GM18499 (cell line): ENCODE measurements around the gene PDIA5.

Experiments
- ATAC-seq: cut with Tn5 transposase; IDR thresholded peaks from one replicate; pipeline ENCODE4 v1.9.1; 2021; ENCODE audit warnings: moderate number of reproducible peaks; ENCODE audit not compliant: insufficient read depth, unreplicated experiment

The PDIA5 gene

DNA sequence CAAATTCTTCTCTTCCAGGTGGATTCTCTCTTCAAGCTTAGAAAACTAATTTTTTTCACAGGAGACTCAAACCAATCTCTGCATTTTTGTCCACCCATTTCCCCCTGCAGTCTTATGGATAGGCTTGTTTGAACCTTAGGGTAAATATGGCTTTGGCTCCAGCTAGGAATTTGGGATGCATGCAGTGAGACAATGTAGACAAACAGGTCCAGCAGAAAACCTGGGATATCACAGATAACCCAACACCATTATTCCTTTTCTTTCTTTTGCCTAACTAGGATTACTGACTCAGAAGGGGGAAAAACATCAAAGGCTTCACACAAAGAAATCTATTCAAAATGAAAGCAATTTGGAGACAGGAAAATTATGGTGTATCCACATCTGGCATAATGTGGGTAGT, 28.1 kb upstream of the PDIA5 start:
- no peak for ATAC-seq

DNA sequence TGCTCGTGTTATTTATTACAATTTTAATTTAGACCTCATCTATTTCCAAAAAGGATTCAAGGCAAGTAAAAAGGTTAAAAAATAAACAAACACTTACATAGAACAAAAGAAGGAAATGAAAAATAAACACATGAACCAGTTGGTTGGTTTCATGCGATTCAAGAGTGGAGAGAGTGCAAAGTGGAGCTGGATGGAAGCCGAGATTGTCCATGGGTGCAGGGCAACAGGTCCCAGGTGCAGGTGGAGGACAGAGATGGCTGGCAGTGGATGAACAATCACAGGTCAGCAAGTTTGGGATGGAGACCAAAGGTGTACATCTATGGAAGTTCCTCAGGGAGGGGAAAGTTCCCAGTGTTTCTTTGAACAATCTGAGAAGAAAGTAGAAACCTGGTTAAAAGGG, 27.6 kb upstream of the PDIA5 start:
- ATAC-seq: no peak

DNA sequence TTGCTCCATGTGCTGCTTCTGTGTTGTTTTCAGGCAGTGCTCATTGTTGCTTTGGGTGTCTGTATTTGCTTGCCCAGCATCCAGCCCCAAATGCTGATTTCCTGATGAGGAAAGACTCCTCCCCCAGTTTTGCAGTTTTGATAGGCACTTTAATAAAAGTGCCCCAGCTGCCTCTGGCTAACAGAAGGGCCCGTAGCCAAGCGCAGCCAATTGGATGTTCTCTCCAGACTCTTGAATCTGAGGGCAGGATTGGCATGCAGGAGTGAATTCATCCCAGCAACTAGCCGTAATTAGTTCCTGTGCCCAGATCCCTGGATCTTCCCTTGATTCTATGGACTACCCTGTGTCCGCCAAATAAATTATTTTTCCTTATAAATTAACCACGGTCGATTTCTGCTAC, 24.4 kb upstream of the PDIA5 start:
- ATAC-seq: no peak

DNA sequence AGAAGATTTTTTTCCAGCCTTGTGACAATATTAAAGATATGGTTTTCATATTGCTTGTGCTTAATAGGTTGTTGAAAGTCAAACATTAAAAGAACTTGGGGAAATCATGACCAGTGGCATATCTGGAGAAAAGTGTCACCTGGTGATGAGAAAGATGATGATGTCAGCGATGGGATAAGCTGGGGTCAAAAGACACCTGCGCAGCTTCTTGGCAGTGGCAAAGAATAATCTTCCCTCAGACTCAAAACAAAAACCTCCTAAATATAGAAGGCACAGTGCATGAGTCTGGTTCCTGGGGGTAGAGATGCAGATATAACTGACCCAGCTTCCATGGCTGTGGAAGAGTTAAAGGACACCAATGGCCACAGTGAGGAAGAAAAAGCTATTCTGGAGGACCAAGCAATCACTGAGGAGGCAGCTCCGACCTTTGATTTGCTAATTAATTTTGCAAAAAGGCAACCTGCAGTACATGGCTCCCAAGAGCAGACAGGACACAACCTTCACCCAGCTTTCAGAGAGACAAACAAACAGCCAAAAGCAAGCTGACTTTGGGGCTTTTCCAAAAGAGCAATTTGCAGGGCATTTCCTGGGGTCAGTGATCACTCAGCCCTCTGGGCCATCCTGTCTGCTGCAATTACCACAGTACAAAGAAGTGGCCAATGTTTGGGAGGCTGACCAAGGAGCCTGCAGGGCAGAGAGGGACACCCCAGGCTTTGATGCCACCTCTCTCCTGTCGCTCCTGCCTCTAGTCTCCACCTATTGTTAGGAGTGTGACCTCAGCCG, 21.7 kb upstream of the PDIA5 start:
- no peak for ATAC-seq

DNA sequence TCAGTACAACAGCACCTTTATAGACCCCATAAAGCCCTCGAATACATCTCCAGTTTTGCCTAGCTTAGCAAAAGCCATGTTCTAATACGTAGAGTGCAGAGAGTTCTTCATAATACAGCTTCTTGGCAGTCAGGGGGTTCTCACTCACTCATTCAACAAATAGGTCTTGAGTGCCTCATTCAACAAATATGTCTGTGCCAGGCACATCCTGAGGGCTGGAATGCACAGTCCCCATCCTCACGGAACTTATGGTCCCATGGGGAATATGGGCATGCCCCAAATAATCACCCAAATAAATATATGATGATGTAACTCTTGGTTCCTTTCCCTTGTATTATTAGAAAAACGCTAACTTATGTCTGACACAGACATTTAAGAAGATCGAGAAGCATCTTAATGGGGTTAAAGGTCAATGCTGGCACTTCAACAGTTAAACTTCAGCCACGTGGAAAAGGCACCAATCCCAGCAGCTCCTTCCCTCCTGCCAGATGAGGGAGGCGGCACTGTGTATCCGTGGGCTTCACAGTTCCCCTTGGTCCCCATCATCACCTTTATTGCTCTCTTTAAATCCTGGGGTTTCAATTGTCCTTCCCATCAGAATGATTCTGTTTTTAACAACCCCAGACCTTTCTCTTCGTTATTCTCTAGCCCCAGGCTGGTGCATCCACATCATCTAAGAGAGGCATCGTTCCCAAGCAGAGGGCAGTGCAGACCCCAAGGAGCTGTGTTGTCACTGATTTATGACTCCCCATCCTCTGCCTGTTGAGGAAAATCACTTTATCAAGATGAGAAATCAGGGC, 20.4 kb upstream of the PDIA5 start:
- ATAC-seq: no peak

DNA sequence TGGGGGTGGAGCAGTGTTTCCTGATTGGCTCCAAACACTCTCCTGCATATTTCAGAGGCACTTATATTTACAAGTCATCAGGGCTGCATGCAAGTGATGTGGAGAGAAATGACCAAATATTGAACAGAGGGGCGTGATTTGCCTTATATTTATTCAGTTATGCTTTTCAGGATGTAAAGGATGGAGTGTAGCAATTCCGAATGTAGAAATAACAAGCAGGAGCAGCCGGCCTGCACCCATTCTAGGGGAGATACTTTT, 19.8 kb upstream of the PDIA5 start:
- no peak for ATAC-seq

DNA sequence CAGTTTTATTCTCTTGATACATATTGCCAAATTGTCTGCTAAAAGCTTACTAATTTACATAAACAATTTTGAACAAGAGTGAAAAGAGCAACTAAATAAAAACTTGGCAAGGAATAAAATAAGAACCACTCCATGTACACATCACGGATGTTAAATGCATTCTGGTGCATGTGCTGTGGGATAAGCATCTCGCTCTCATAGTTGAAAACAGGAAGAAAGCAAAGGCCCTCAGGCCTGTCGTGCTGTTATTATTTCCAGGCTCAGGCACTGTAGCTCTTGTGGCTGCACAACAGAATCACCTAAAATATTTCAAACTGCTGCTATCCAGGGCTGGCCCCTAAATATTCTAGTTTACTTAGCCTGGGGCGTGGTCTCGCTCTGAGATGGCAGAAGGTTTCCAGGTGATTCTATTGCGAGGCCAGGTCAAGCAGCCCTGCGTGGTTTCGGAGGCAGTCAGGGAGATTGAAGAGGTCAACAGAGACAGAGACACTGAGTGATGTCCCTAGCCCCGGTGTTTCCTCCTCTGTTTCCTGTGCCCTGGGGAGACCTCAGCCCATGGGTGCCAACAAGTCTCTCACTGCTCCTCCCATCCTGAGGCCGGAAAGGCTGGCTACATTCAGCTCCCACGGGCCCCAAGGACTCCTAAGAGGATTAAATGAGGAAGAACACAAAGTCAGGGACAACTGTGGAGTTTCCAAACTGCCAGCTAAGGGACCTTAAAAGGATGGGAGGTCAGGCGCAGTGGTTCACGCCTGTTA, 18.2 kb upstream of the PDIA5 start:
- no peak for ATAC-seq

DNA sequence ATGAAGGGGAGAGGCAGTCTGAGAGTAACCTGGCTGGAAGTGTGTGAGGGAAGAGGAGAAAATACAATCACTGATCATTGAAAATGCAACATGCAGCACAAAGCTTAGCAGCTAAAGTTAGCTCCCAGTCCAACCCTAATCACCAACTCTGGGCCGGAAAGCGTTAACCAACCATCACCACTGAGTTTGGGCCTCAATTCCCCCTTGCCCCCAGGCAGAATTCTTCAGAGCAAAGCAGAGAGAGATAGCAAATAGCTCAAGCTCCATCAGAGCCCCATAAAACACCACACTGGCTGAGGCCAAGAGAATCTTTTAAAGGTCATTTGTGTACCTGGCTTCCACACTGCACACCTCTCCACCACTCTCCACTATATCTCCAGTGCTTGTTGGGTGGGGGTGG, 16.2 kb upstream of the PDIA5 start:
- ATAC-seq: no peak

DNA sequence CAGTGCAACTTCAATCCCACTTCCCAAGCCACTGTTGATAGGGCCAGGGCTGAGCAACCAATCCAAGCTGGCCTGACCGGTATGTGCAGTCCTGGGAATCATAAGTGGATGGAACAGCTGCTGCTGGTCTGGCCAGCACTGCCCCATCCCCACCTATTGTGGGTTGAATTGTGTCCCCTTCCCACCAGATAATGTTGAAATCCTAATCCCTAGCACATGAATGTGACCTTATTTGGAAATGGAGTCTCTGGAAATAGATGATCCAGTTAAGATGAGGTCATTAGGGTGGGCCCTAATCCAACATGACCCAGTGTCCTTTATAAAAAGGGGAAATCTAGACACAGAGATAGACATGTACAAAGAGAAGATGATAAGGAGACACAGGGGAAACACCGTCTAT, 13.7 kb upstream of the PDIA5 start:
- ATAC-seq: no peak

DNA sequence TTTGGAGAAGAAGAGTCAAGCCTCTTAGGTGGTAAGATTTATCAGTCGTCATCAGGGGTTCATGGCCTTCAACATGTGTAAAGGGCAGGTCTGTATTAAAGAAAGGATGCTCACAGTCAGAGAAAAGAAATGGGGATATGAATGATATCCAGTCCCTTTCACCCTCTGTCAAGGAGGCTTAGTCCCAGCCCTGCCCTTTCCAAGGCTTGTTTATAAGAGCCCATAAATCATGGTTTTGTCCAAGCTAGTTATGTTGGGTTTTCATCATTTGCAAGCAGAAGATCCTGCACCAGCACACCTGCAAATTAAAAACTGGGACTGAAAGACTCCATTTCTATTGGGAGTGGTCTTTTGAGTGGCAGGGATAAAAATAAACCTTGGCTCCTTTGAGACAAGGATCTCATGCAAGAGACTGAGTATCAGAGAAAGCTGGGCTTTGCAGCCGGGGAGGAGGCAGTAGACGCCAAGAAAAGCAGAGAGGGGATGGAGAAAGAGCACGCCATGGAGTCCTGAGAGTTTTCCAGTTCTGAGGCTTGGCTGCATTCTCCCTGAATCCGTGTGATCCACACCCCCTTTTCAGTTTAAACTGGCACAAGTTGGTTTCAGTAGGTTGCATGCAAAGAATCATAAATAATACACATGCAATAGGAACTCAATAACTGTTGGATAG, 12.6 kb upstream of the PDIA5 start:
- ATAC-seq: no peak

DNA sequence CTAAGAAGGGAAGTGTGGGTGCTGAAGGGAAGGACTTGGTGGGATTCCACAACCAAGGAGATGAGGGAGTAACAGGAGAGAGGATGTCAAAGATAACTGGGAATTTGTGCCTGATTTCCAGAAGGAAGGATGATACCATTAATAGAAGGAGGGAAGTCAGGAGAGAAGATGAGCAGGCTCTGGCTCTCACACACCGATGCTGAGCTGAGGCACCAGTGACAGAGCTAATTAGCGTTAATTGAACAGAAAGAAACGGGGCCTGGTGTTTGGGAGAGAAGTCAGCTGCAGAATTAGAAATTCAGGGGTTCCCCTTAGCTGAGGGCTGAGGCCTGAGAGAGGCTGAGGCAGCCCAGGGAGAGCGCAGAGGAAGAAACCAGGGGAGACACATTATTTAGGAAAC, 11.9 kb upstream of the PDIA5 start:
- ATAC-seq: no peak

DNA sequence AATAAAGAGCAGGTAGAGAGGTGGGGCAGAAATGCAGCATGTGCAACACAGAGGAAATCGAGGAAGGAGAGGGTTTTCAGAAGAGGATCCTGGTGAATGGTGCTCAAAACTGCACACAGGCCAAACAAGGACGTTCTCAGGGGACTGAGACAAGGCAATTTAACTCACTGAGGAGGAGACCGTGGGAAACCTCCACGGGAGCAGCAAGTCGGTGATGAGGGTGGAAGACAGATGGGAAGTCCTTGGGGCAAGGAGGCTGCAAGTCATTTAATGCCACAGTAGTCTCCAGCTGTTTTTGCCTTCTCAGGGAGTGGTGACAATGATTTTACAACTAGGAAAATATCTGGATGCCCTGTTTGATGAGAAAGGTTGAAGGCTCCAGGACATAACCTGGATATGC, 11.5 kb upstream of the PDIA5 start:
- no peak for ATAC-seq

DNA sequence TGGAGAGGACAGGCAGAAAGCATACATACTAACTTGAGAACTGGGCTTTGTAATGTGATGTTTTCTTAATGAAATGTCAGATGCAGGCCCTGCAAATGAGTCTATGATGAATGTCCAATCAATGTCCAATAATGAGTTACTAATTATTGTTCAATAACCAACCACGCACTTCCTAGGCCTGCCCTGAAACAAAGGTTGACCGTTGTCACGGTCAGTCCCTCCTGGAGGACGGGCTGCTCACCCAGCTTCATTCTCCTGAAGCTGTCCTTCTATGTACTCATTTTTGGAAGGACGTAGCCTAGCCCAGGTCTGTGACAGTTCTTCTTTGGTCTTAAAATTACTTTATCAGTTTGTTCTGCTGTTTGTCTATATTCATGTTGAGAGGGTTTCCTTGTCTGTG, 8.3 kb upstream of the PDIA5 start:
- no peak for ATAC-seq

DNA sequence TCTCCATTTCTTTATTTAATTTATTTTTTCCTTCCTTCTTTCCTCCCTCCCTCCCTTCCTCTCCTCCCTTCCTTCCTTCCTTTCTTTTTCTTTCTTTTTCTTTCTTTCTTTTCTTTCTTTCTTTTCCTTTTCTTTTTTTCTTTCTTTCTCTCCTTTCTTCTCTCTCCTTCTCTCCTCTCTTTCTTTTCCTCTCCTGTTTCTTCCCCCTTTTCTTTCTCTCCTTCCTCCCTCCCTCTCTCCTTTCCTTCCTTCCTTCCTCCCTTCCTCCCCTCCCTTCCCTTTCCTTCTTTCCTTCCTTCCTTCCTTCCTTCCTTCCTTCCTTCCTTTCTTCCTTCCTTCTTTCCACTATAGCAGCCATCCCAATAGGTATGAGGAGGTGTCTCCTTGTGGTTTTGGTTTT, 6.8 kb upstream of the PDIA5 start:
- ATAC-seq: no peak

DNA sequence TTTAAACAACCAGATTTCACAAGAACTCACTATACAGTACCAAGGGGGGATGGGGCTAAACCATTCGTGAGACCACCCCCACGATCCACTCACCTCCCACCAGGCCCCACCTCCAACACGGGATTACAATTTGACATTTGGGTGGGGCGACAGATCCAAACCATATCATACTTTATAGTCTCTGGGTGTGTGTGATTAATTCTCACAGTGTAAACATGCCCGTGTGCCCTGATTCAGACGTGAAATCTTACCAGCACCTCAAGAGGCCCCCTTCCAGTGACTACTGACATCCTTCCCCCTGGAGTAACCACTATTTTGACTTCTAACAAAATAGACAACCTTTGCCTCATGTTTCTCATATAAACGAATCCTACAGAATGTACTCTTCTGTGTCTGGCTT, 5.0 kb upstream of the PDIA5 start:
- ATAC-seq: no peak

DNA sequence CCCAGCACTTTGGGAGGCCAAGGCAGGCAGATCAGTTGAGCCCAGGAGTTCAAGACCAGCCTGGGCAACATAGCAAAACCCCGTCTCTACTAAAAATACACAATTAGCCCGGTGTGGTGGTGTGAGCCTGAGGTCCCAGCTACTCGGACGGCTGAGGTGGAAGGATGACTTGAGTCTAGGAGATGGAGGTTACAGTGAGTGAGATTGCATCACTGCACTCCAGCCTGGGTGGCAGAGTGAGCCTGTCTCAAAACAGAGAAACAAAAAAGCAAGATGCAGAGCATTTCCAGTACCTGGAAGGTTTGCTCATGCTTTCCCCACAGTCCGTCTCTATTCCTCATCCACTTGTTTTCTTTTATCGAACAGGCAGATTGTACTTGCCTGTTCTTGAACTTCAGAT, 3.8 kb upstream of the PDIA5 start:
- ATAC-seq: no peak

DNA sequence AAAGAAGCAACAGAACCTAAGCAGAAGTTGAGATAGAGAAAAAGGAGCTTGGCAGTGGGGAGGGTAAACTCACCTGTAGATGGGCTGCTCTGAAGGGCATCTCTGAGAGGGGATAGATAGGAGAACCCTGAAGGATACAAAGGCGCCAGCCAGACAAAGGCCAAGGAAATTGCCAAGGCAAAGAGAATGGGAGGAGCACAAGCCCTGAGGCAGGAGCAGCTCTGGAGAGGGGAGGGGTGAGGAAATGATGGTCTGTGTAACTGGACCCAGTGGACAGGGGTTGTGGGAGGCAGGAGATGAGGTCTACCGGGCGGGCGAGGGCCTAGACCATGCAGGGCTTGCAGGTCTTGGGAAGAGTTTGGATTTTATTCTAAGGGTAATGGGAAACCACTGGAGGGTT, 2.3 kb upstream of the PDIA5 start:
- no peak for ATAC-seq

DNA sequence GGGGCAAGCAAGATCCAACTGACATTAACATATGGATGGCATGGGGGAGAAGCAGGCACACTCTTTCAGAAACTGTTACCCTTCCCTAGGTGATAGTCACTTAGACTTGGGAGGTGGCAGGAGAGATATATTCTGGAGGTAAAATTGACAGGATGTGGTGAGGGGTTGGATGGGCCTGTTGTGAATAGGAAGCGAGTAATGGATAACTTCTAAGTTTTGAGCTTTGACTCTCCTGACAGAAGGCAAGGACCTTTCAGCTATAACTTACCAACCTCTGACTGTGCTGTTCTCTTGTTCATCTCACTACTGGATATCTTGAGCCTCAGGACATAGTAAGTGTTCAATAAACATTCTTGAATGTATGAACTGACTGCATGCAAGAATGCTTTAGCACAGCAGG, 1.9 kb upstream of the PDIA5 start:
- no peak for ATAC-seq

DNA sequence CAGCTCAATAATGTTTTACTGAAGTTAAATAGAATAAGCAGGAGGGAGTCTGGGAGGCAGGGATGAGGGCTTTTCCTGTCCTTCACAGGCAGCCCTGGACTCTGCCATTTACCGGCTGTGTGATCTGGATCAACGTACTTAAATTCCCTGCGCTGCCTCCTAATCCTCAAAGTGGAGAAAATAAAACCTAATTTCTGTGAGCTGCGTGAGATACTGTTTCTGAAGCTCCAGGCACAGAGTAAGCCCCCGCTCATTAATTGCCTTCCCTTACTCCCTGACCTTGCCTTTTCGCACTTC, 278 bp upstream of the PDIA5 start:
- no peak for ATAC-seq

DNA sequence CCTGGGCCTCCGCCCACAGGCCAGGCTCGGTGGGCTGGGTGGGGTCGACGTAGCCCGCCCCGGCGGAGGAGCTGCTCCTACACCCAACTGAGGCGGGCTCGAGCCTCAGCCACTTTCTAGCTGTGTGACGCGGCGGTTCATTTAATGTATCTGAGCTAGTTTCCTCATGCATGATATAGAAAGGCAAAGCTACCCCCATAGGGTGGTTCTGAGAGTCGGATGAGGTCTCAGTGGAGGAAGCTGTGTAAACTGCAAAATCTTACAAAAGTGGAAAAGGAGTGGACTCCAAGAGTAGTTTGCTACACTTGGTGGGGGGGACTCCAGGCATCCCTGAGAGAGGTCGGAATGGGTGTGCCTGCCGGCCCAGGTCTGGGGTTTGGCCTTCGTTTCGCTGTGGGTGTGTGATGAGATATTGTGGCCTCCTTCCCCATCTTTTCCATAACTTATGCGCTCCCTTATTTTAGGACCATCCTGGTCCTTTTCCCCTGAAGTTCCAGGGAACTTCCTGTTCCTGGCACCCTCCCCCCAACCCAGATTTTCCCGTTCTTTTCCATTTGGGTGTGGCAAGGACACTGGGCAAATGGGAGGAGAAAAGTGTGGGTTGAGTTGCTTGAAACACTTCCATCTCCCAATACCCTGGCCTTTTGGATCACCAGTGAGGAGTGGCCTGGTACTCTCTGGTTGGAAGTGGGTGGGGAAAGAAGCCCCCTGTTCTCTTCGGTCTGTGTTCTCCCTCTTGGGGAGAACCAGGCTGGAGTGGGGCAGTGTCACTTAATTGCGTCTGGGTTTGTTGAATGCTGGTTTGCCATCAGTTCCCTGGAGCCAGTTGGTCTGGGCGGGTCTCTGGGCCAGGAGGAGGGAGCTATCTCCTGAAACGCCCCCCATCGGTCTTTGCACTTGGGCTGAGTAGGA, 1.1 kb downstream of the PDIA5 start:
- peak; percentile 33 for ATAC-seq
